Keratinocyte (primary cell): ENCODE data around the gene MEGF11. TPM values are rescaled to one million over a fixed set of nuclear protein-coding genes. Genes with fewer than 3 reads are reported as not detected.

ENCODE experiments used
- DNase-seq: peaks from one replicate; pipeline ENCODE4 v3.0.0-alpha.2; 2011; ENCODE audit warnings: low read depth, missing footprints, low spot score
- FAIRE-seq: peaks from 2 replicates; lab custom pipeline; 2011; peaks lifted over from hg19 to GRCh38; lab: Jason Lieb, UNC
- H2AFZ ChIP-seq: 2 replicates; pipeline ENCODE4 v1.6.0; 2012; ENCODE audit warnings: low read length, control low read depth, inconsistent platforms; ENCODE audit not compliant: control insufficient read depth
- H3K27ac ChIP-seq: 2 replicates; pipeline ENCODE4 v1.5.1; 2011; ENCODE audit warnings: low read length; ENCODE audit not compliant: control insufficient read depth, insufficient read depth
- H3K27me3 ChIP-seq: 3 replicates; pipeline ENCODE4 v1.6.0; 2011; ENCODE audit warnings: low read length; ENCODE audit not compliant: control insufficient read depth, insufficient read depth; ENCODE audit errors: extremely low read depth
- H3K36me3 ChIP-seq, 2 experiments: 2 replicates in 1 of 2; 3 replicates in 1 of 2; pipeline ENCODE4 v1.5.1; 2011; ENCODE audit warnings: low read length in 2 of 2, mild to moderate bottlenecking in 1 of 2; ENCODE audit not compliant: control insufficient read depth in 2 of 2, insufficient read depth in 2 of 2; ENCODE audit errors: extremely low read depth in 1 of 2
- H3K4me1 ChIP-seq: 3 replicates; pipeline ENCODE4 v1.5.1; 2011; ENCODE audit warnings: low read length; ENCODE audit not compliant: control insufficient read depth, insufficient read depth; ENCODE audit errors: extremely low read depth
- H3K4me2 ChIP-seq: 3 replicates; pipeline ENCODE4 v1.6.0; 2011; ENCODE audit warnings: low read depth, low read length; ENCODE audit not compliant: control insufficient read depth, insufficient read depth; ENCODE audit errors: extremely low read depth
- H3K4me3 ChIP-seq, 3 experiments: fragments of 200-600 bp in 1 of 3; sonication (generic) in 1 of 3; 2 replicates in 2 of 3; 3 replicates in 1 of 3; pipeline ENCODE4 v1.5.1; 2011 to 2016; ENCODE audit warnings: low read length in 3 of 3, mild to moderate bottlenecking in 3 of 3, control low read depth in 2 of 3, inconsistent platforms in 1 of 3, low read depth in 1 of 3, mixed read lengths in 1 of 3, mixed run types in 1 of 3, moderate library complexity in 1 of 3; ENCODE audit not compliant: control insufficient read depth in 2 of 3, insufficient read depth in 2 of 3; ENCODE audit errors: extremely low read depth in 1 of 3
- H3K79me2 ChIP-seq: 2 replicates; pipeline ENCODE4 v1.6.0; 2012; ENCODE audit warnings: low read length; ENCODE audit not compliant: control insufficient read depth, insufficient read depth
- H3K9ac ChIP-seq: 3 replicates; pipeline ENCODE4 v1.6.0; 2011; ENCODE audit warnings: low read length; ENCODE audit not compliant: control insufficient read depth, insufficient read depth; ENCODE audit errors: extremely low read depth
- H3K9me1 ChIP-seq: 3 replicates; pipeline ENCODE4 v1.6.0; 2011; ENCODE audit warnings: low read length; ENCODE audit not compliant: control insufficient read depth, insufficient read depth; ENCODE audit errors: extremely low read depth
- H3K9me3 ChIP-seq: 2 replicates; pipeline ENCODE4 v1.5.1; 2012; ENCODE audit warnings: low read depth, low read length; ENCODE audit not compliant: control insufficient read depth
- H4K20me1 ChIP-seq: 3 replicates; pipeline ENCODE4 v1.6.0; 2011; ENCODE audit warnings: low read length; ENCODE audit not compliant: control insufficient read depth, insufficient read depth; ENCODE audit errors: extremely low read depth
- CTCF ChIP-seq, 3 experiments: IDR thresholded peaks in 1 of 3; conservative IDR thresholded peaks in 1 of 3; optimal IDR thresholded peaks in 1 of 3; 2 replicates in 2 of 3; 3 replicates in 1 of 3; pipeline versions ENCODE3 to v1.5.1; 2011; ENCODE audit warnings: low read length in 3 of 3, mild to moderate bottlenecking in 3 of 3, moderate library complexity in 2 of 3, control low read depth in 1 of 3, inconsistent platforms in 1 of 3; ENCODE audit not compliant: insufficient read depth in 2 of 3; ENCODE audit errors: extremely low read depth in 1 of 3
- EZH2 ChIP-seq: IDR thresholded peaks from one replicate; pipeline ENCODE4 v1.6.1; 2012; ENCODE audit warnings: inconsistent platforms, mild to moderate bottlenecking, low read length, moderate library complexity
- dilution Hi-C: fragments of 300-500 bp; cut with MboI; formaldehyde crosslinking; loops from one replicate; pipeline ENCODE4 v1.7.0; 2020; ENCODE audit warnings: low sequenced_read_pairs; ENCODE audit not compliant: extremely low pct_ligation_motif_present
- polyA plus RNA-seq, 5 experiments: library from polyadenylated mRNA; depleted of rRNA in 3 of 5; stranded (reverse) in 3 of 5; stranded (forward) in 1 of 5; unstranded in 1 of 5; fragments of >200 nt; gene quantifications; 1 replicate in 1 of 5; 2 replicates in 3 of 5; 3 replicates in 1 of 5; pipeline versions ENCODE4 v1.2.1 to v1.2.3, GENCODE V29; 2011 to 2012; ENCODE audit warnings: missing spikeins in 2 of 5, low read depth in 1 of 5, low replicate concordance in 1 of 5

MEGF11 gene
- polyA plus RNA-seq, 1 donor (not counting 4 experiments of a cell fraction or from before 2014, with no cell fraction given): not detected

- no peak for DNase-seq
- FAIRE-seq: no peak
- dilution Hi-C loops: no loop called here
These were observed 3.1 kb upstream of the MEGF11 start for GRCh38 chr15:66256692-66257091.

GRCh38 chr15:66254951-66255676 is 1.6 kb upstream of the MEGF11 start:
- Histone ChIP-seq H3K36me3 (no peaks in the 10 kb centered on the region), H3K4me2 (no peak overlapping the region), H3K9me3 (no peaks in the 10 kb centered on the region), H3K9me1 (no peaks in the 10 kb centered on the region), H3K4me3 (no peak overlapping the region), H3K9ac (no peak overlapping the region), H3K27me3 (peaks cover 65% of the 10 kb centered on the region), H3K4me1 (peaks cover 7% of the 10 kb centered on the region), H4K20me1 (no peaks in the 10 kb centered on the region), H3K27ac (no peak overlapping the region), H3K79me2 (no peaks in the 10 kb centered on the region), H2AFZ (no peak overlapping the region)
- no peak for FAIRE-seq
- dilution Hi-C loops: no loop called here
- no peak for TF ChIP-seq EZH2
- TF ChIP-seq CTCF (optimal IDR thresholded peaks at IDR 0.05 in 1 of 3, IDR thresholded peaks at IDR 0.05 in 1 of 3, conservative IDR thresholded peaks at IDR 0.05 in 1 of 3; ENCODE audit: extremely low read depth in 1 of 3, insufficient read depth in 2 of 3, low read length in 3 of 3): no peak
- no peak for DNase-seq

More at GRCh38 chr15:66256692-66257091, 3.1 kb upstream of the MEGF11 start:
- no peak overlapping the region for H3K4me3 ChIP-seq
- no peak overlapping the region for H3K27ac ChIP-seq
- H3K4me1 ChIP-seq: peaks cover 7% of the 10 kb centered on the region
- H3K36me3 ChIP-seq: no peaks in the 10 kb centered on the region
- H3K9me3 ChIP-seq: no peaks in the 10 kb centered on the region
- no peaks in the 10 kb centered on the region for H4K20me1 ChIP-seq
- no peak for TF ChIP-seq CTCF (optimal IDR thresholded peaks at IDR 0.05 in 1 of 3, IDR thresholded peaks at IDR 0.05 in 1 of 3, conservative IDR thresholded peaks at IDR 0.05 in 1 of 3; ENCODE audit: extremely low read depth in 1 of 3, insufficient read depth in 2 of 3, low read length in 3 of 3)
- TF ChIP-seq EZH2: no peak
- no peaks in the 10 kb centered on the region for H3K79me2 ChIP-seq
- peaks cover 51% of the 10 kb centered on the region for H3K27me3 ChIP-seq
- no peak overlapping the region for H3K4me2 ChIP-seq
- H3K9ac ChIP-seq: no peak overlapping the region
- H2AFZ ChIP-seq: no peak overlapping the region
- no peaks in the 10 kb centered on the region for H3K9me1 ChIP-seq
